Muscle of leg (tissue), 11 donors: Measurements from ENCODE around the gene TMC5. TPM values are rescaled to one million over a fixed set of nuclear protein-coding genes. Genes with fewer than 3 reads are reported as not detected.

Experiments used
- DNase-seq: peaks from one replicate; pipeline ENCODE4 v3.0.0; 2013
- H3K27ac ChIP-seq: one replicate; pipeline ENCODE4 v1.5.1; 2013; ENCODE audit warnings: mild to moderate bottlenecking, low read length, control low read depth
- H3K27me3 ChIP-seq: one replicate; pipeline ENCODE4 v1.6.1; 2013; ENCODE audit warnings: low read length; ENCODE audit not compliant: control insufficient read depth, insufficient read depth
- H3K36me3 ChIP-seq: one replicate; pipeline ENCODE4 v1.6.1; 2013; ENCODE audit warnings: low read length; ENCODE audit not compliant: control insufficient read depth, insufficient read depth
- H3K4me1 ChIP-seq: one replicate; pipeline ENCODE4 v1.6.1; 2013; ENCODE audit warnings: low read length; ENCODE audit not compliant: control insufficient read depth, insufficient read depth
- H3K4me3 ChIP-seq: one replicate; pipeline ENCODE4 v1.5.1; 2013; ENCODE audit warnings: low read length, control low read depth
- H3K9me3 ChIP-seq: replicated peaks from 2 replicates; pipeline ENCODE4 v1.6.1; 2013; ENCODE audit warnings: low read depth, low read length; ENCODE audit not compliant: control insufficient read depth
- WGBS: methylation state at CpG from one replicate; pipeline ENCODE4 v1.1.5; 2013; ENCODE audit warnings: missing lambda C conversion rate; ENCODE audit not compliant: insufficient coverage; 5-methylcytosine and 5-hydroxymethylcytosine counted together
- polyA plus RNA-seq, 8 donors: library from polyadenylated mRNA; unstranded; fragments of 120-200 nt; gene quantifications; one replicate each; pipeline versions ENCODE4 v1.2.1 to v1.2.3, GENCODE V29; 2013; ENCODE audit warnings: inconsistent platforms in 1 of 8, low replicate concordance in 1 of 8; ENCODE audit not compliant: insufficient read length in 8 of 8, insufficient read depth in 1 of 8
- total RNA-seq: library from RNA; stranded (reverse); fragments of 120-200 nt; gene quantifications from one replicate; pipeline ENCODE4 v1.2.4, GENCODE V29; 2013

The TMC5 gene
- total and polyA plus RNA-seq, 9 donors, result 0.04 to 4.2 (median 0.29) TPM; not detected in 1

DNA sequence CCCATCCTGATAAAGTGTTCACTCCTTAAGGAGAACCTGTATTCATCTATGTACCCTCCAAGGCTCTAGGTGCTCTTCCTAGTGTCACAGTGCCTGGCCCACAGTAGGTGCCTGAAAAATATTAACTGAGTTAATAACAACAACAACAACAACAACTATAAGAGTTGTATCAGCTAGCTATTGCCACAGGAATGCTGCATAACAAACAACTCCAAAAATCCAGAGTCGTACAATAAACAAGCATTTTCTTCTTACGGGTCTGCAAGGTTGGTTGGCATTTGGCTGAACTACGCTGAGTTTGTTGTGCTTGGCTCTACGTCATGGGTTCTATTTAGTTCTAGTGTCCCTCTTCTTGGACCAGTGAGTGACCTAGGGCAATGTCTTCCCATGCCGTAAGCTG lies 29.2 kb downstream of the TMC5 start:
- H3K4me1 ChIP-seq, result no peaks in the 10 kb centered on the region
- DNase-seq, result no peak
- no peak overlapping the region for H3K27ac ChIP-seq
- H3K9me3 ChIP-seq, result no peaks in the 10 kb centered on the region
- WGBS, result 96% methylated on average over 4 of the region's 5 CpGs
- H3K4me3 ChIP-seq, result no peak overlapping the region
- no peaks in the 10 kb centered on the region for H3K36me3 ChIP-seq
- H3K27me3 ChIP-seq, result no peaks in the 10 kb centered on the region

DNA sequence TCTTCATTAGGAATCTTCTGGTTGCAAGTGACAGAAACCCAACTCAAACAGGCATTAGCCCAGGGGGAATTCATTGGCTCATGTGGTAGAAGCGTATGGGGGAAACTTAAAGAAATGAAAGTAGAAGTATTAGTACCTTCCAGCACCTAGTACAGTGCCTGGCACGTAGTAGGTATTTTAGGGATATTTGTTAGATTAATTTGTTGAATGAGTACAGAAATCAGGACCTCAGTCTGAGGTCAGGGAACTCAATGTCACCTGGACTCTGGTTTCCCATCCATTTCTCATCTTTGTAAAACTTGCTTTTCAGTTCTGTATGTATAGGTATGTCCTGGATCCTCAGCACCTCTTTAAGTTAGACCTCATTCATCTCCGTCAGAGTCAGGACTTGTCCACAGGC lies 32.5 kb downstream of the TMC5 start:
- no peak for DNase-seq
- no peak overlapping the region for H3K4me3 ChIP-seq
- H3K27me3 ChIP-seq, result no peaks in the 10 kb centered on the region
- WGBS, result no CpG with 5 or more reads among the region's 3 CpGs
- no peaks in the 10 kb centered on the region for H3K9me3 ChIP-seq
- no peaks in the 10 kb centered on the region for H3K36me3 ChIP-seq
- no peak overlapping the region for H3K27ac ChIP-seq
- no peaks in the 10 kb centered on the region for H3K4me1 ChIP-seq

DNA sequence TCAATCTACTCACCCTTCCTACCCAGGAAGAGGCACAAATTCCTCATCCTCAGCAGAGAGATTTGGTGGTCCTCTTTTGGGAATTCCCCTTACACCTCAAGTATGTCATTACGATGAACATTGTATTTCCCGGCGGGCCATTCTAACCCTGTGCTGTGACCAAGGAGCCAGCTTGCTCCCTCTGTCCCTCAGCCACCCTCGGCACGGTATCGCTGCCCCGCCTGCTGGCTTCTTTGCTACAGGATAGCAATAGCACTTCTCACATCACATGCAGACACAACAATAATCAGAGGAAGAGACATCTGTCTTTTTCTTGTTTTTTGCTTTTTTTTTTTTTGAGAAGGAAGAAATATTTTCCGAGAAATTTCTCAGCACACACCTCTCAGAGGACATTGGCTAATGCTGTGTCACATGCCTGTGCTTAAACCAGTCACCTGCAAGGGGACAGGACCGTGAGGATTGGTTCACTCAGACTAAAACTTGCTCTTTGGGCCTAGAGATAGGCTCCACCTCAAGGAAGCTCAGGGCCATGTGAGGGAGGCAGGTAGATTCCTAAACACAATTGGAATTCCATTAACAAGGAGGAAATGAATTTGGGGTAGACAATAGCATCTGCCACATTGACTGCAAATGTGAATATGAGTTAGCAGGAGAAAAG lies 41.2 kb downstream of the TMC5 start:
- Histone ChIP-seq H3K27ac (no peak overlapping the region), H3K36me3 (no peaks in the 10 kb centered on the region), H3K4me3 (no peak overlapping the region), H3K9me3 (no peaks in the 10 kb centered on the region), H3K4me1 (no peaks in the 10 kb centered on the region), H3K27me3 (no peaks in the 10 kb centered on the region)
- DNase-seq, result no peak
- WGBS, result 72% methylated on average over 3 of the region's 9 CpGs

DNA sequence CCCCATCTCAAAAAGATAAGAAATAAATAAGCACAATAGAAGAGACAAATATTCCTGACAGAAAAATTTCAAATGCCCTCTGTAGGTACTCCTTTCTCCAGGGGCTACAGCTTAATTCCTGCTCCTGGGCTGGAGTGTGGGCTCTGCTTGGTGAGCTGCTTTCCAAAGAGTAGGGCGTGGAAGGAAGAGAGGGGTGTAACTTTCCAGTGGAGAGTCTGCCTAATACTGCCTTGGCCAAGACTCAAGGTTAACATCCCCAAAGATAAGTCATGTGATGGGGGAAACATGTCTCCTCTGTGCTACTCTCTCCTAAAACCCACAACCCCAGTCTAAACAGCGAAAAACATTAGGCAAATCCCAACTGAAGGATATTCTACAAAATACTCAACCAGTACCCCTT lies 42.7 kb downstream of the TMC5 start:
- no peaks in the 10 kb centered on the region for H3K9me3 ChIP-seq
- no CpG with 5 or more reads among the region's 2 CpGs for WGBS
- no peak overlapping the region for H3K27ac ChIP-seq
- H3K36me3 ChIP-seq, result no peaks in the 10 kb centered on the region
- no peak for DNase-seq
- H3K4me1 ChIP-seq, result no peaks in the 10 kb centered on the region
- no peak overlapping the region for H3K4me3 ChIP-seq
- no peaks in the 10 kb centered on the region for H3K27me3 ChIP-seq

DNA sequence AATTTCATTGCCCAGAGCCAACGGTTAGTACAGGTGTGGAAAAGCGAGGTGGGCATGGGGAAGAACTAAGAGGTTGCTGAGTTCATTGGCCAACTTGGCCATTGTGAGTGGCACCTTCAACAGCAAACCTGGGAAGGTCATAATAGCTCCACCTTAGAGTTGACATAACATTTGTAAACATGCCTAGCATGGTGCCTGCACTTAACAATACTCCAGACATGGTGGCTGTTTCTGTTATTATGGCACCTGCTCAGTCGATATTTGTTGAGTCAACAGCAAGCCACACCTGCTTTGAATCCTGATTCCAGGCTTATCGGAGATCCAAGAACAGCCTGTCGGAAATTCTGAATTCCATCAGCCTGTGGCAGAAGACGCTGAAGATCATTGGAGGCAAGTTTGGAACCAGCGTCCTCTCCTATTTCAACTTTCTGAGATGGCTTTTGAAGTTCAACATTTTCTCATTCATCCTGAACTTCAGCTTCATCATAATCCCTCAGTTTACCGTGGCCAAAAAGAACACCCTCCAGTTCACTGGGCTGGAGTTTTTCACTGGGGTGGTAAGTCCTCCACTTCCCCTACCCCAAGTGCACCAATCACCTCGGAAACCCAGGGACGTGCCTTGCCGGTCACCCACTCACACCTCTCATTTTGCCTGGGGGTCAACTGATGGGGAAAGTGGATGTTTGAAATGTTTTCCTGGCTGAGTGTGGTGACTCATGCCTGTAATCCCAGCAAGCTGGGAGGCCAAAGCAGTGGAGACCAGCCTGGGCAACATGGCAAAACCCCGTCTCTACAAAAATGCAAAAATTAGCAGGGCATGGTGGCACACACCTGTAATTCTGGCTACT lies 46.0 kb downstream of the TMC5 start:
- H3K4me3 ChIP-seq, result no peak overlapping the region
- no peaks in the 10 kb centered on the region for H3K9me3 ChIP-seq
- no peak overlapping the region for H3K27ac ChIP-seq
- WGBS, result 95% methylated on average over 9 of the region's 12 CpGs
- no peaks in the 10 kb centered on the region for H3K27me3 ChIP-seq
- no peaks in the 10 kb centered on the region for H3K4me1 ChIP-seq
- no peak for DNase-seq
- no peaks in the 10 kb centered on the region for H3K36me3 ChIP-seq

DNA sequence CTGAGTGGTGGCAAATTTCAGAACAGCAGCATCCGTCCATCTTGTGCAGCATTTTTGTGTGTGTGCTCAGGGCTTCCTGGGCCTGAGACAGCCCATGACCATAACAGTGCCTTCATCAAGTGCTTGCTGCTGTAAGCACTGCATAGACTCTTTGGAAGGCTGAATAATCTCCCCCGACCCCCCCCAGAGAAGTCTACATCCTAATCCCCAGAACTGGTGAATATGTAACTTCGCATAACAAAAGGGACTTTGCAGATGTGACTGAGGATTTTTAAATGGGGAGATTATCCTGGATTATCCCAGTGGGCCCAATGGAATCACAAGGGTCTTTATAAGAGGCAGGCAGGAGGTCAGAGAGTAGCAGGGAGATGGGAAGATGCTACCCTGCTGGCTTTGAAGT lies 50.6 kb downstream of the TMC5 start:
- 100% methylated on average over 1 of the region's 3 CpGs for WGBS
- Histone ChIP-seq H3K4me3 (no peak overlapping the region), H3K9me3 (no peaks in the 10 kb centered on the region), H3K36me3 (no peaks in the 10 kb centered on the region), H3K27me3 (no peaks in the 10 kb centered on the region), H3K27ac (no peak overlapping the region), H3K4me1 (no peaks in the 10 kb centered on the region)
- DNase-seq, result no peak

DNA sequence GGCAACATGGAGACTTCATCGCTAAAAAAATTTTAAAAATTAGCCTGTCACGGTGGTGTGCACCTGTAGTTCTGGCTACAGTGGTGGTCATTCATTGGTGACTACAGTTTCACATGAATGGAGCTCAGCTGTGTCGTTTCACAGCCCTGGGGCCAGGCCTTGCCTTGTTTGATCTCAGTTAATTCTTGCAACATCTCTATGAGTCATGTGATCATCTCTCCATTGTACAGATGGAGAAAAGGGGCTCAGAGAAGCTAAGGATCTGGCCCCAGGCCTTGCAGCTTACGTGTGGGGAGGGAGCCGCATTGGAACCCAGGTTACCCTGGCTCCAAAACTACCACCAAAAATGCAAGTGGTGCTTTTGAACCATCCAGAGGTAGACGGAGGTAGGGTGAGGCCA lies 54.8 kb downstream of the TMC5 start:
- H3K27ac ChIP-seq, result no peak overlapping the region
- H3K36me3 ChIP-seq, result no peaks in the 10 kb centered on the region
- no peak for DNase-seq
- WGBS, result 89% methylated on average over 4 of the region's 6 CpGs
- H3K4me1 ChIP-seq, result no peaks in the 10 kb centered on the region
- no peaks in the 10 kb centered on the region for H3K9me3 ChIP-seq
- H3K27me3 ChIP-seq, result no peaks in the 10 kb centered on the region
- H3K4me3 ChIP-seq, result no peak overlapping the region

DNA sequence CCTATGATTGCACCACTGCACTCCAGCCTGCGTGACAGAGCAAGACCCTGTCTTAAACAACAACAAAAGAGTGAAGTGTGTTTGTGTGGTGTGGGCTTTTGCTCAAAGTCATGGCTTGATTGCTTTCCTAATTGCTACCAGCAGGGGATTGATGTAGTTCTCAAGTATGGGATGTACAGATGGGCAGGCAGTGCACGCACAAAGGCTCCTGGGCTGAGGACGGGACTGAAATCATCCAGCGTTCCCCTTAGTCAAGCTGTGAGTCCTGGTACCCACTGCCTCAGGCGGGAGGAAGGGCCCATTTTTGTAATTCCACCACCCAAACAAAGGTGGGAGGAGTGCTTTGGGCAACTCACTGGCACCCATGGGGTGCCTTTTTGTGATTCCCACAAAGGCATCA lies 56.9 kb downstream of the TMC5 start:
- WGBS, result 53% methylated on average over 3 of the region's 5 CpGs
- Histone ChIP-seq H3K4me1 (no peaks in the 10 kb centered on the region), H3K36me3 (no peaks in the 10 kb centered on the region), H3K4me3 (no peak overlapping the region), H3K9me3 (no peaks in the 10 kb centered on the region), H3K27me3 (no peaks in the 10 kb centered on the region), H3K27ac (no peak overlapping the region)
- no peak for DNase-seq

DNA sequence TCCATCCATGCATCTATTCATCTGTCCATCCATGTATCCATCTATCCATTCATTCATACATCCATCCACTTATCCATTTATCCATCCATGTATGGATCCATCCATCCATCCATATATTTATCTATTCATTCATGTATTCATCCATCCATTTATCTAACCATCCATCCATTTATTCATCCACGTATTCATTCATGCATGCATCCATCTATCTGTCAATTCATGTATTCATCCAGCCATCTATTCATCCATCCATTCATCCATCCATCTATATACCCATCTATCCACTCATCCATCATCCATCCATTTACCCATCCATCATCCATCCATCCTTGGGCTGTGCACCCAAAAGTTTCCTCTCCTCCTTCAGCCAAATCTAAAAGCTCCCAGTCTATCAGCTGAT lies 60.8 kb downstream of the TMC5 start:
- Histone ChIP-seq H3K36me3 (no peaks in the 10 kb centered on the region), H3K4me3 (no peak overlapping the region), H3K9me3 (no peaks in the 10 kb centered on the region), H3K4me1 (no peaks in the 10 kb centered on the region), H3K27me3 (no peaks in the 10 kb centered on the region), H3K27ac (no peak overlapping the region)
- no peak for DNase-seq
- 81% methylated on average over 1 of the region's 1 CpG for WGBS

DNA sequence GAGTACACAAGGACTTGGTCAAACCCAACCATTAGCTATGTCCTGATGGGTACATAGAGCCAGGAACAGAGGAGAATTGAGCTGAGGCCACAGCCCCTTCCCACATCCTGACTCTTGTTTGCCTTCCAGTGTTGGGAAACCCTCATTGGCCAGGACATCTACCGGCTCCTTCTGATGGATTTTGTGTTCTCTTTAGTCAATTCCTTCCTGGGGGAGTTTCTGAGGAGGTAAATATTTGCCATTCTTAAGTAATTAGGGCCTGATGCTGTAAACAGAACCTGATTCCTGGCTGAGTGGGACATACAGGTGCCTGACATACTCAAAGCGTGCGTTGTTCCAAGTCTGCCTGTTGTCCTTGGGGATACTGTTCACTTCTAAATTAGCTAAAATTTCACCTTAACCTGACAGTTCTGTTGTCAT lies 61.6 kb downstream of the TMC5 start:
- 94% methylated on average over 2 of the region's 3 CpGs for WGBS
- H3K4me3 ChIP-seq, result no peak overlapping the region
- H3K4me1 ChIP-seq, result no peaks in the 10 kb centered on the region
- DNase-seq, result no peak
- no peaks in the 10 kb centered on the region for H3K36me3 ChIP-seq
- no peak overlapping the region for H3K27ac ChIP-seq
- H3K9me3 ChIP-seq, result no peaks in the 10 kb centered on the region
- no peaks in the 10 kb centered on the region for H3K27me3 ChIP-seq
